Uterus (tissue), 2 donors: ENCODE data around the gene RSPO4.

Source experiments
- POLR2A ChIP-seq, 2 donors: fragments of 450-650 bp; IDR thresholded peaks; one replicate each; pipeline ENCODE4 v1.6.1; 2016; ENCODE audit warnings: antibody characterized with exemption in 2 of 2, mild to moderate bottlenecking in 1 of 2, moderate library complexity in 1 of 2
- TF ChIP-seq, protein P1 (sequence below), 4 experiments: fragments of 200-600 bp in 2 of 4; fragments of 450-650 bp in 2 of 4; sonication (generic) in 2 of 4; IDR thresholded peaks; one replicate each; pipeline ENCODE4 v1.5.1; 2016 to 2019; ENCODE audit warnings: antibody characterized with exemption in 4 of 4, mild to moderate bottlenecking in 2 of 4, moderate library complexity in 1 of 4

DNA sequence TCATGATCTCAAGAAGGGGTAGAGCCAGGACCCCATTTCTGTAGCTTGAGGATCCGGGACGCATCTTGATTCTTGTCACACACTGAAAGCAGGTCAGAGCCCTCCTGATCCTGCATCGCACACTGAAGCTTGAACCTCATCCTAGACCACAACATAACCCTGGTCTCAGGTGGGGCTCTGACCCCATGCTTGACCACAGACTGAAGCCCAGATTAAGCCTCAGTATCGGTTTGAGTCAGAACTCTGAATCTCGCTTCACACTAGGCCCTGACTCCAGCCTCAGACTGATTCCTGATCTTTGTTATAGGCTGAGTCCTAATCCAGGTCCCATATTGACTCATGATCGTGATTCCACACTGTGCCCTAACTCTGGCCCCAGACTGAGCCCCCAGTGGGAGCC is 8.5 kb upstream of the RSPO4 start:
- TF ChIP-seq POLR2A (IDR thresholded peaks at IDR 0.05): no peak
- TF ChIP-seq, protein P1, sequence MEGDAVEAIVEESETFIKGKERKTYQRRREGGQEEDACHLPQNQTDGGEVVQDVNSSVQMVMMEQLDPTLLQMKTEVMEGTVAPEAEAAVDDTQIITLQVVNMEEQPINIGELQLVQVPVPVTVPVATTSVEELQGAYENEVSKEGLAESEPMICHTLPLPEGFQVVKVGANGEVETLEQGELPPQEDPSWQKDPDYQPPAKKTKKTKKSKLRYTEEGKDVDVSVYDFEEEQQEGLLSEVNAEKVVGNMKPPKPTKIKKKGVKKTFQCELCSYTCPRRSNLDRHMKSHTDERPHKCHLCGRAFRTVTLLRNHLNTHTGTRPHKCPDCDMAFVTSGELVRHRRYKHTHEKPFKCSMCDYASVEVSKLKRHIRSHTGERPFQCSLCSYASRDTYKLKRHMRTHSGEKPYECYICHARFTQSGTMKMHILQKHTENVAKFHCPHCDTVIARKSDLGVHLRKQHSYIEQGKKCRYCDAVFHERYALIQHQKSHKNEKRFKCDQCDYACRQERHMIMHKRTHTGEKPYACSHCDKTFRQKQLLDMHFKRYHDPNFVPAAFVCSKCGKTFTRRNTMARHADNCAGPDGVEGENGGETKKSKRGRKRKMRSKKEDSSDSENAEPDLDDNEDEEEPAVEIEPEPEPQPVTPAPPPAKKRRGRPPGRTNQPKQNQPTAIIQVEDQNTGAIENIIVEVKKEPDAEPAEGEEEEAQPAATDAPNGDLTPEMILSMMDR (IDR thresholded peaks at IDR 0.05): no peak
